Measurements from ENCODE around the gene SGCD.
"Not testable (repeated sequence)": the region's sequence is repeated elsewhere in the genome, so short reads cannot be mapped to it uniquely, and the experiment has no call there.

Gene SGCD

GRCh38 chr5:156597276-156597675, 270.3 kb downstream of the SGCD start:
- no peak for DNase-seq (ENCODE audit: low spot score)
- H3K27ac ChIP-seq, result no peak overlapping the region
- TF ChIP-seq CTCF (IDR thresholded peaks at IDR 0.05), result no peak
- no peak overlapping the region for H3K4me3 ChIP-seq

GRCh38 chr5:156598964-156599363, 272.0 kb downstream of the SGCD start:
- no peak overlapping the region for H3K4me3 ChIP-seq
- no peak overlapping the region for H3K27ac ChIP-seq
- TF ChIP-seq CTCF (IDR thresholded peaks at IDR 0.05), result no peak
- no peak for DNase-seq (ENCODE audit: low spot score)

- not testable (repeated sequence) for H3K27ac ChIP-seq; H3K4me3 ChIP-seq; DNase-seq (ENCODE audit: low spot score)
These were observed 283.6 kb downstream of the SGCD start for GRCh38 chr5:156610582-156610981.

GRCh38 chr5:156615901-156616300, 288.9 kb downstream of the SGCD start:
- TF ChIP-seq CTCF (IDR thresholded peaks at IDR 0.05), result no peak
- no peak overlapping the region for H3K4me3 ChIP-seq
- H3K27ac ChIP-seq, result no peak overlapping the region
- DNase-seq (ENCODE audit: low spot score), result no peak

- TF ChIP-seq CTCF (IDR thresholded peaks at IDR 0.05), result no peak
- Histone ChIP-seq H3K4me3 (no peak overlapping the region), H3K27ac (no peak overlapping the region)
- DNase-seq (ENCODE audit: low spot score), result no peak
These were observed 290.5 kb downstream of the SGCD start for GRCh38 chr5:156617426-156617825.

GRCh38 chr5:156618601-156619000, 291.6 kb downstream of the SGCD start:
- no peak for TF ChIP-seq CTCF (IDR thresholded peaks at IDR 0.05)
- no peak overlapping the region for H3K4me3 ChIP-seq

GRCh38 chr5:156621719-156622118, 294.8 kb downstream of the SGCD start:
- Histone ChIP-seq H3K27ac (no peak overlapping the region), H3K4me3 (no peak overlapping the region)
- TF ChIP-seq CTCF (IDR thresholded peaks at IDR 0.05), result no peak
- no peak for DNase-seq (ENCODE audit: low spot score)

More at GRCh38 chr5:156618601-156619000, 291.6 kb downstream of the SGCD start:
- no peak overlapping the region for H3K27ac ChIP-seq
- no peak for DNase-seq (ENCODE audit: low spot score)
